GM19395 (cell line): Measurements from ENCODE around the gene MARCHF11.

ENCODE experiments used
- ATAC-seq: cut with Tn5 transposase; IDR thresholded peaks from one replicate; pipeline ENCODE4 v1.9.1; 2021; ENCODE audit warnings: mild to moderate bottlenecking, moderate library complexity; ENCODE audit not compliant: unreplicated experiment

Gene MARCHF11, protein sequence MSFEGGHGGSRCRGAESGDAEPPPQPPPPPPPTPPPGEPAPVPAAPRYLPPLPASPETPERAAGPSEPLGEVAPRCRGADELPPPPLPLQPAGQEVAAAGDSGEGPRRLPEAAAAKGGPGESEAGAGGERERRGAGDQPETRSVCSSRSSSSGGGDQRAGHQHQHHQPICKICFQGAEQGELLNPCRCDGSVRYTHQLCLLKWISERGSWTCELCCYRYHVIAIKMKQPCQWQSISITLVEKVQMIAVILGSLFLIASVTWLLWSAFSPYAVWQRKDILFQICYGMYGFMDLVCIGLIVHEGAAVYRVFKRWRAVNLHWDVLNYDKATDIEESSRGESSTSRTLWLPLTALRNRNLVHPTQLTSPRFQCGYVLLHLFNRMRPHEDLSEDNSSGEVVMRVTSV

DNA sequence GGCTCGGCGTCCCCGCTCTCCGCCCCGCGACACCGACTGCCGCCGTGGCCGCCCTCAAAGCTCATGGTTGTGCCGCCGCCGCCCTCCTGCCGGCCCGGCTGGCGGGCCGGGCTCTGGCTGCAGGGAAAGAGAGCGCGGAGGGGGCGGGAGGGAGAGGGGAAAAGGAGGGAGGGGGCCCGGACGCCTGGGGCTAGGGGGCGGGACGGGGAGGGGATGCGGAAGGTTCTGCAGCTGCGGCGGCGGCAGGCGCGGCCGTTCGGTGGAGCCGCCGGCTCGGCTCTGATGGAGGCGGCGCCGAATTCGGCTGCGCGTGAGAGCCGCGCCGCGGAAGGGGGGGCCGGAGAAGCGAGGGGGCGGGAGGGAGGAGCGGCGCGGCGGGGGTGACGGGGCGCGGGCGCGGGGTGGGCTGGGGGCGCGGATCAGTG lies at the start of gene MARCHF11:
MARCHF11 (minus strand) TSS at position 281 of the 425 bp plus-strand sequence; CDS start at position 65, 216 bp downstream.
- ATAC-seq, result no peak

DNA sequence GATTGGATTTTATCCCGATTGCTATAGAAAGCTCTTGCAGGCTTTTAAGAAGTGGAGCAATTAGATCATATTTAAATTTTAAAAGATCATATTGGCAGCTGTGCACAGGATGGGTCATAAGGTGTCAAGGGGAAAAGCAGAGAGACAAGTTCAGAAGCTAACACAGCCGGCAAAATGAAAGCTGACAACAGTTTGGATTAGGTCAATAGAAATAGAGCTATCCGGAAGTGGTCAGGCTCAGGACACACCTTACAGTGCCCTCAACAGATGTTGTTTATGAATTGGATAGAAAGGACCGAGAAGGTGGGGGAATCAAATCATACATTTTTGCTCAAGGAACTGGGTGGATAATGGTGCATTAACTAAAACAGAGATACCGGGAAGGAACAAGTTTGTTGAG lies 46.3 kb upstream of the MARCHF11 start:
- no peak for ATAC-seq

DNA sequence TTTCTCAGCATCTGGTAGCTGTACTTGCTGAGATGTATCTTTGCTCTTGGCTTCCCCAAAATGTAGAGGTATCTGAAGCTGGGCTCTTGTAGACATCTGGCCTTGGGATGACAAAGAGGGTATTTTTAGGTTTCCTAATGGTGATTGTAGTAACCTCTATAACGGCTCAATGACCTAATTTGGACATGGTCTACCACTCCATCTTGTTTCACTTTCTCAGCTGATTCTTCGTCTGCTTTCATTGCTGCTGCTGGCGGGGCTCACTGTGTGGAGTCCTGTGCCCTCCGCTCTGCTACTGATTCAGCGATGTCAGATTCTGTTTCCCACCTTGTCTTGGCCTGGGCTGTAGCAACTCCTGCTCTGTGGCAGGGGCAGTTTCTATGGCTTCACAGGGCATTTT lies 12.7 kb upstream of the MARCHF11 start:
- no peak for ATAC-seq

DNA sequence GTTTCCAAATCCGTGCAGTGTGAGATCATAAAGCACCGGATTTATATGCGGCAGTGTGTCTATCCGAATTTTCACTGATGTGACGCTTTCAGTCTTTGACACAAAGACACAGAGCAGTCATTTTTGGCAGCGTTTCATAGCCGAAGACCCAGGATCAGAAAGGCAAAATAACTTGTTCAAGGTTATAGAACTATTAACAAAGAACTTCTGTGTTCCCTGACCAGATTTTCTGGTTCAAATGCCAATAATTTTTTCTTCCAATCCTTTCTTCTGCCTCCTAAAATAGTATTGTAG lies 1.1 kb upstream of the MARCHF11 start:
- ATAC-seq, result no peak

DNA sequence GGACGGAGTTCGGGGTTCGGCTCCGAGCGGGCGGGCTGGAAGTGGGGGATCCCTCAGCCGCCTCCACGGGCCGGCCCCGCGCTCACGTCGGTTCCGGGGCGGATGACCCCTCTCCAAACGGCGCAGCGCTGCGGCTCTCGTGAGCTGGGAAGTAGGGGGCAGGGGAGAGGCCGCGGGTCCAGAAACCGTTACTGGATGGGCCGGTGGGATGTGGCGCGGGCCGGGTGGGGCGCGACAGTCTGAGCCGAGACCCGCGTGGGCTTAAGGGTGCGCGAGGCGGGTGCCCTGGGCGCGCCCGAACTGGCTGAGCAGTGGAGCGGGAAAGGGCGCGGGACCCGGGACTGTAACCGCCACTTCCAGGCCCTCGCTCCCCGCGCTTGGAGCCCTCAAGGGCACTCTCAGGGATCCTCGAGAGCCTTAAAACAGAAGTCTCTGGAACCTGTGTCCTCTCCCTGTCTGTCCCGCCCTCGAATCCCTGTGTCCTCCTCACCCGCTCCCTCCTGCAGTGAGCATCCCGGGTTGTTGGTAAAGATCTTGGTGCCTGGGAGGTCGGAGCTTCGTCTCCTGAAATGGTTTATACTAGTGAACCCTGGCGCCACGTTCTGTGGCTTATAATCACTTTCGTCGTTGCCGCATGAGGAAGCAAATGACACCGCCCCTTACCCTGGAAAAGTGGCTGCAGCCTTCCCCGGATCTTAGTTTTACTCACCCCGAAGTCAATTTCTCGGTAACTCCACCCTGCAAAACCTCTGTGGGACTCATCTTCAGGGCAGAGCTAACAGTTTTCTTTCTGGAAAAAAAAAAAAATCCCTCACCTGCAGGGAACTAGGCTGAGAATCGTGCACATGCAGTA lies 571 bp upstream of the MARCHF11 start:
- no peak for ATAC-seq

DNA sequence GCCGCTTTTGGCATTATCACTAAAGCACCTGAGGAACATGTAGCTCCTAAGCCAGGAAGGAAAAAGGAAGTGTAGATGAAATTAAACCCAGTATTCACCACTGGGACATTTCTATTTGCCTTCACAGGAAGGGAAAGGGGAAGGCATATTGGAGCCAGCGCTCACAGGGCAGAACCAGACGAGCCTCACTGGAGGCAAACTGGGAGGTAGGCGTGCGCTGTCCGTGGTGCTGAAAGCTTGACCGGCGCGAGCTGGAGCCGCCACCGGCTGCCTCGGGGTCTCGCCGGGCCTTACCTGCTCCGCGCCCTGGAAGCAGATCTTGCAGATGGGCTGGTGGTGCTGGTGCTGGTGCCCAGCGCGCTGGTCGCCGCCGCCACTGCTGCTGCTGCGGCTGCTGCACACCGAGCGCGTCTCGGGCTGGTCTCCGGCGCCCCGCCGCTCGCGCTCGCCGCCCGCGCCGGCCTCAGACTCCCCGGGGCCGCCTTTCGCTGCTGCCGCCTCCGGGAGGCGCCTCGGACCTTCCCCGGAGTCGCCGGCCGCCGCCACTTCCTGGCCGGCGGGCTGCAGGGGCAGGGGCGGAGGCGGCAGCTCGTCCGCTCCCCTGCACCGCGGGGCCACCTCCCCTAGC lies 732 bp downstream of the MARCHF11 start:
- ATAC-seq, result no peak

DNA sequence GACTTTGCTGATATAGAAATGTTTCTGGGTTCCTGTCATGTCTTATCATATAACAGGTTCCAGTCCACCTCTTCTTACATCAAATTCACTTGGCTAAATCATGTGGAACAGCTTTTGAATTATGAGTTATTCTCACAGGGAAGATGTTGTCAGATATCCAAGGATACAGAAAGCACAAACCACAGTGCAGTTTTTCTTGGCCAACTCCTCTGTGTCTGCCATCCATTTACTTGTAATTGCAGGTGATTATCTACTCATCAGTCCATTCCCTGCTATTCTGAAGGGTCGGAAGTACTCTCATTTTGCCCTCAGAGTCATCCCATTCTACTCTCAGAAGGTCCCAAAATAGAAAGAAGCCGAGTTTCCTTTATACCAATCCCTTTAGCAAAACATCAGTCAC lies 10.0 kb downstream of the MARCHF11 start:
- no peak for ATAC-seq

DNA sequence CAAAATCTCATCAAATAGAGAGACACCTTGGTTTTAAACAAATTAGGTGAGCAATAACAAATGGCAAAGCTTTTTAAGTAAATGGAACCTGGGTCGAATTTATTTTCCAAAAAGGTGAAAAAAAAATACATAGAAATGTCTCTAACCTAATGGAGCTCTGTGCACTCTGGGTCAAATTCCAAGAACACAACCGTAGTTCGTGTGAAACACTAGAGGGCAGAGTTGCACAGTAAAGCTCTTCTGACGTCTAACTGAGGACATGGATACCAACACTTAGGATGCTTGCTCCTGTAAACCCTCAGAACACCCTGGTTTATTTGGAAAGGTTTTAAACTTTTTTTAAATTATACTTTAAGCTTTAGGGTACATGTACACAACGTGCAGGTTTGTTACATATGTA lies 18.9 kb downstream of the MARCHF11 start:
- ATAC-seq, result peak; percentile 98

DNA sequence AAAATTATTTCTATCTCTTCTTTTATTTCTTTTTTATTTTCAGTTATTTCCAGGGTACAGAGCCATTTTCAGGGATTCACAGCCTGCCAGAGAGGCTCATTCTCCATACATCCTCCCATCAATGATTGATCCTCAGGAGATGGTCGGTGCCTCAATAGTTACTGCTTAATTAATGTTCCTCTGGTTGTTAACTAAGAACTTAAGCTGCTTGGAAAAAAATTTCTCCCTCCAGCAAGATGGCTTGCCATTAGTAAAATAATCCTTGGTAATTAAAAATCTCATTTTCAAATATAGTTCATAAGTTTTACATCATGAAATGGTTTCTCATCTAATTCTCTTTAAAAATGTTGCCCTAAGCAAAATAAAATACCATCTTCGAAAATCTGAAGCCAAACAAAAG lies 20.0 kb downstream of the MARCHF11 start:
- no peak for ATAC-seq

DNA sequence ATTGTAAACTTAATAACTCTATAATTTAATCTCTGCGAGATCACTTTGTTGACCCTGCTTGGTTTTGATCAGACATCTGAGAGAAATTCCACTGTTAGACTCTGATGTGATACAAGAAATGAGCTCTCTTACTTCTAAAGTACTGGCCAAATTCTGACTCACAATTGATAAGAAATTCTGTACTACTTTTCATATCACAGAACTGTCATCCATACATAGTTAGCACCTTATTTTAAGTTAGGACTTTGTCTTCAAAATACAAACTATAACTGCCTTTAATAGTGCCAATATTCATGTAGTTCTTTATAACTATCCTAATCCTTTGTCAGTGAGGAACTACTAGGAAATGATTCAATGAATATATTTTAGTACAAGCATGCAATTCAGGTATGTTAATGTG lies 23.4 kb downstream of the MARCHF11 start:
- ATAC-seq, result no peak

DNA sequence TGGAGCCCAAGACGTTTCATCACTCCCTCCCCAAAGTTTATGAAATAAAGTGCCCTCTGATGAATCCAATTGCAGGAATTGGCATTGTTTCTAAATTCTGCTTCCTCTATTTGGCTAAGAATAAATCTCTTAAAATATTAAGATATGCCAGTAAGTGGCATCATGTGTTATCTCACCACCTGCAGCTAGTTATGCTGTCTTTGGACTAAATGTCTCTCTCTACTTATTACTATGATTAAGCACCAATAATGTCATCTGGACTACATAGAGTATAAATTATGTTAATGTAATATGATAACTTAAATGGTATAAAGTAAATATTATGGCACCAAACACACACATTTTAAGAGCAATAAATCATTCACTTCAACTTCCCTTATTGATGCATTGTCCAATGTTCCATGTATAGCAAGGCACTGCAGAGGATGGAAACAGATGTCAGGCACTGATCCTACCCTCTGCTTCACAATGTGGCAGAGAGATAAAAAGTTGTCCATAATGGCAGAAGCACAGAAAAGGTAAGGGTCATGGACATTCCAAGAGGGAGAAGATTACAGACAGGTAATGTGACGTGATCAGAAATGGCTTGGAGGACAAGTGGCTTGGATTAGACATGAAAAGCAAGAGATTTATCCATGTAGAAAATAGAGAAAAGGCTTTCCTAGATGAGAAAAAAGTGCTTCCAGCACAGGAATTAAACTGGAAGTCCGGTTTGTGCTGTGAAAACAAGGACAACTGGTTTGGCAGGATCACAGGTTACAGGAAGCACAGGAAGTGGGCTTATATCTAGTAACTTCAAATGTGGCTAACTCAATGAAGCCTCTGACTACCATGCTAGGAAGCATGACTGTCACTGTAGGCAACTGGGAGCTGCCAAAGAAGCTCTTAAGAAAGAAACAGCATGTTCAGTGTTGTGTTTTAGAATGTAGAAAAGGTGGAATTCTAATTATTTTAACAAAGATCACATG lies 26.7 kb downstream of the MARCHF11 start:
- no peak for ATAC-seq

DNA sequence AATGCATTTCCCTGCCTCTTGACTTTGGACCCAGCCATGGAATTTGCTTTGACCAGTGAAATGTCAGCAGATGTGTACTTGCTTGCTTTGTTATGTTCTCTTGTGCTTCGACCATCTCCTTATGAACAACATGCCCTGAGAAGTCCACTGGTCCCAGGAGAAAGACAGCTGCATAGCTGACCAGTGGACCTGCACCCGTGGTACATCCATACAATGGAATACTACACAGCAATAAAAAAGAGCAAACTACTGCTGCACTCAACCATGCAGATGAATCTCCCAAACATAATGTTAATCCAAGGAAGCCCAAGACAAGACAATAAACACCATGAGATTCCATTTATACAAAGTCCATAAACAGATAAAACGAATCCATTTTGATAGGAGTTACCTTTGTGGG lies 30.0 kb downstream of the MARCHF11 start:
- no peak for ATAC-seq

DNA sequence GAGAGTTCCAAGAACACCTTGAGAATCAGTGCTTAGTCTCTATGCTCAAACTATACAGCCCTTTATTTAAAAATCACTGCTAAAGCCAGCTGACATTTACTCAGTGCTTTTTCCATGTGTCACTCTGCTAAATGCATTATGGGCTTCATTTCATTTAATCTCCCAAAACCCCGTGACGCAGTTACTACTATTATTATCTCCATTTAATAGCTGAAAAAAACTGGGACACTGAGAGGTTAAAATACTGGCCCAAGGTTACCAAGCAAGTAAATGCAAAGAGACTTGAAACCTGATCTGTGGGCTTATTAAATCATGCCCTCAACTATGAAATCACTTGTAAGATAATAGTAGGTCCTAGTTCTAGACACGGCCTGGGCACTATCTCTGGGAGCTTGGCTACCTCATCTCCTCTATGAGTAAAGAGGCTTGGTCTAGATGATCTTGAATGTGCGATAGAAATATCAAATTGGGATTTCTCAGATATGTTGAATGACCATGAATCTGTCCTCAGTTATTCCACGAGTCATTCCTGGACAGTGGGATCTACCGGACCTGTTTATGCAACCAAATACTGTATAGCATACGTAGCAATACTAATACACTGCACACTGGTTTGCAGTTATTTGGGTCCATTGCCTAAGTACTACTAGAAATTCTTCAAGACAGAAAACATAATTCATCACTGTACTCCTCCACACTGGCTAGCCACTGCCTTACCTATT lies 32.3 kb downstream of the MARCHF11 start:
- ATAC-seq, result no peak

DNA sequence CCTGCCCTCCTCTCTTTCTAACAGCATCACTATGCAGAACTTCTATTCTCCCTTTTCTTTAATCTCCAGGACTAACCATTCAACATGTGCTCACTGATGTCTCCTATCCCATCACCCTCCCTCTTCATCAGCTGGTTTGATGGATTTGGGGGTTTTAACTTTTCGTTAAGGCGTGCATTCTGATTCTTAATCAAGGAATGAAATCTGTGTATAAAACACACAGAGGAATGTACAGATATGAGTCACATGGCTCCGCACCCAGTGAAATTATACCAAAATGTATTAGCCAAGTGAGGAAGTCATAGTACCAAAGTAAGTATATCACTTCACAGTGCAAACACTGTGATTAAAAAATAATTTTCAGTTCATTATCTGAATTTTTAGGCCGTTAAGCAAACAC lies 35.2 kb downstream of the MARCHF11 start:
- ATAC-seq, result no peak

DNA sequence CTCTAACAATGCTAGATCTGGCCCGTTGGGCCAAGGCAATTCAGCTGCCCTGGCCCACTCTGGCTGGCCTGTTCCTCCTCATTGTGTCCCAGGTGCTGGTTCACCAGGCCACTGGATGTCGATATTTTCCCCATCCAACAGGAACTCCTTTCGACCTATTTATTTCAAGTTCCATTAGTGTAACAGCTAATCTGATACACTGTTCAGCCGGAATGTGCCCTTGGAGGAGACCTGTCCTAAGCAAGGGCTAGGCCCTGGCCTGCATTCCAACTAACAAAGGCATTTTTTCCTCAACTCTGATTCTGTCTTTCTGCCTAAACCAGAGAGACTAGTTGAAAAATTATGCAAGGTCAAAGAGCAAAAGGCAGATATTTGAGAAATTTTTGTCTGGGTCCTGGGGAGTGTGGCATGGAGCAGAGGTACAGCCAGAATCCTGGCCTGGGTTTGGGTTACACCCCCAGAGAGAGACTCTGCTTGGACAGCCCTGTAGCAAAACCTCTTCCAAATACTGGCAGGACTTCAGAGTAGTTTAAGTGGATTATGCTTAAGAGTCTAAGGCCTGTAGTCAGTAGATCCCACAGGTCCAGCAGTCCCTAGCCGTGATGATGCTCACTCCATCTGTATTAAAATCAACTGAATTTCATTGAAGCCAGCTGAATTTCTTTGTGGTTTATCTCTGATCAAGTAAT lies 36.1 kb downstream of the MARCHF11 start:
- no peak for ATAC-seq

DNA sequence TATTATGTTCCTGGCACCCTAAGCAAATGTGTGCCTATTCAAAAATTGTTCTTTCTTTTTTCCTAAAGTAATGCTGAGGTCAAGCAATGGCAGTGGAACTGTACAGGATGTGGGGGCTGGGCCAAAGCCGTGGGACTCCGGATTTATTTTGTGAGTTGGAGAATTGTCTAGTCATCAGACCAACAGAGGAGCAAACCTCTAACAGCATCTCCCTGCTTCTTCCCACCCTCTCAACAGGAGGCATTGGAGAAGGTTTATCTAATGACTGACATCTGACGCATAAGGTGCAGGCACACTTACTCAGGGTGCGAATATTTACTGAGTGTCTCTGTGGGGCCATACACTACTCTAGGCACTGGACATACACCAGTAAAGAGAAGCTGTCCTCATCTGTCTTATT lies 38.6 kb downstream of the MARCHF11 start:
- no peak for ATAC-seq

DNA sequence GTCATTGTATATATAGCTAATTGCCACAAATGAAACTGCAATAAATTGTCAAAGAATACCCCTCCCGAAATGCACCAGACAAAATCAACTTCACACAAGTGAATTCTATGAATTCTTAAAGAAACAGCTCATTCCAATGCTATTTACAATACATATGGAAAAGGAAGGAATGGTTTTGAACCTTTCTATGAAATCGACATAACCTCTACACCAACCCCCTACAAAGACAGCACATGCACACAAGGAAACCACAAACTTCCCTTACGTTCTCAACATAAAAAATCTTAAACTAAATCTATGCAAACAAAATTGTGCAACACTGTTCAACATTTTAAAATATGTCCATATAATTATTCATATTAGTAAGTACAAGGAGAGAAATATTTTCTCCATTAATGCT lies 39.2 kb downstream of the MARCHF11 start:
- ATAC-seq, result no peak

DNA sequence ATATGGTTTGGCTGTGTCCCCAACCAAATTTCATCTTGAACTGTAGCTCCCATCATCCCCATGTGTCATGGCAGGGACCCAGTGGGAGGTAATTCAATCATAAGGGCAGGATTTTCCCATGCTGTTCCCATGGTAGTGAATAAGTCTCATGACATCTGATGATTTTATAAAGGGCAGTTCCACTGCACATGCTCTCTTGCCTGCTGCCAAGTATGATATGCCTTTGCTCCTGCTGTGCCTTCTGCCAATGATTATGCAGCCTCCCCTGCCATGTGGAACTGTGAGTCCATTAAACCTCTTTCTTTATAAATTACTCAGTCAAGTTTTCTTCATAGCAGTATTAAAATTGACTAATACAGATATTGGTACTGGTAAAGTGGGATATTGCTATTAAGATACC lies 42.4 kb downstream of the MARCHF11 start:
- ATAC-seq, result no peak

DNA sequence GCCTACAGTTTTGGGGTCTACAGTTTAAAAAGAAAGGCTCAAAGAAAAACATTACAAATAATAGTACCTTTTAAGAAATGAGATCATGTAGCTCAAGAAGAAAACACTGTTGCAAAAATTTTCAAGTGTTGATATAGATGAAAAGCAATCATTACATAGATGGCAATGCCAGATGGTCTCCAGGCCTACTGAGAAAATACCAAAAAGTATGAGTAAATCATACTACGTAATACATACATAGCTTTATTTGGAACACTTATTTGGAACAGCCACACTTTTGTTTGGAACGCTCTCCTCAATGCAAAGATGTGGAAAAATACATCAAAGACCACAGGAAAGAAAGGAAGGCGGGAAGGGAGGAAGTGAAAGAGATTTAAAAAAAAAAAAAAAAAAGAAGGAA lies 44.1 kb downstream of the MARCHF11 start:
- ATAC-seq, result no peak
